DOHH2 (cell line): ENCODE measurements around the gene CLTCL1.

Experiments used
- CTCF ChIP-seq: fragments of 200-600 bp; sonication (generic); IDR thresholded peaks from one replicate; pipeline ENCODE4 v1.5.1; 2014; ENCODE audit warnings: antibody characterized with exemption, mild to moderate bottlenecking, low read depth, low read length; ENCODE audit not compliant: poor library complexity, severe bottlenecking
- EZH2phosphoT487 ChIP-seq: fragments of 200-600 bp; sonication (generic); IDR thresholded peaks from 2 replicates; pipeline ENCODE4 v1.6.1; 2017; ENCODE audit warnings: borderline replicate concordance, mild to moderate bottlenecking, antibody characterized with exemption, low read length, moderate library complexity, mixed read lengths

DNA sequence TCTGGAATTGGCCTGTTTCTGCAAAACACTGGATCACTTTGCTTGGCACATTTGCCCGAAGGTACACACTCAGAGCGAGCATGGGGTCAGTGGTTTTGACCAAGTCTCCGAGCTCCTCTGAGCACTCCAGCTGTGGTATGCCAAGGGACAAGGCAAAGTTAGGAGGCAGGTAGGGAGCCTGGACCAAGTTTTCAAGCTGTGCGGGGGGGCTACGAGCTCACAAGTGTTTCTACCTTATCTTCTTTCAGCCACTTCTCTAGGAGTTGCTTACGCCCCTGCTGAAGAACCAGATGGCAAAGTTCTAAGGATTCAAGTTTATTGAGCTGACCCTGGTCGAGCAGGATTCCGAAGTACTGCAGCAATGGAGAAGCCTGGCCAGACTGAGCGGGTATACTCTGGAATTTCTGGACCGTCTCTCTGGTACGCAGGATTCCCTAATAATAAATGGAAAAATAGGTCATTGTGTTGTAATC lies 58.3 kb downstream of the CLTCL1 start:
- TF ChIP-seq CTCF (no peak), EZH2phosphoT487 (no peak)
